HG03520 (cell line): ENCODE measurements around the gene ACKR1.

ENCODE experiments used
- ATAC-seq: cut with Tn5 transposase; IDR thresholded peaks from one replicate; pipeline ENCODE4 v1.9.1; 2021; ENCODE audit warnings: mild to moderate bottlenecking, moderate library complexity; ENCODE audit not compliant: unreplicated experiment

ACKR1 gene

GRCh38 chr1:159187033-159187432 is 17.6 kb upstream of the ACKR1 start:
- no peak for ATAC-seq

DNA sequence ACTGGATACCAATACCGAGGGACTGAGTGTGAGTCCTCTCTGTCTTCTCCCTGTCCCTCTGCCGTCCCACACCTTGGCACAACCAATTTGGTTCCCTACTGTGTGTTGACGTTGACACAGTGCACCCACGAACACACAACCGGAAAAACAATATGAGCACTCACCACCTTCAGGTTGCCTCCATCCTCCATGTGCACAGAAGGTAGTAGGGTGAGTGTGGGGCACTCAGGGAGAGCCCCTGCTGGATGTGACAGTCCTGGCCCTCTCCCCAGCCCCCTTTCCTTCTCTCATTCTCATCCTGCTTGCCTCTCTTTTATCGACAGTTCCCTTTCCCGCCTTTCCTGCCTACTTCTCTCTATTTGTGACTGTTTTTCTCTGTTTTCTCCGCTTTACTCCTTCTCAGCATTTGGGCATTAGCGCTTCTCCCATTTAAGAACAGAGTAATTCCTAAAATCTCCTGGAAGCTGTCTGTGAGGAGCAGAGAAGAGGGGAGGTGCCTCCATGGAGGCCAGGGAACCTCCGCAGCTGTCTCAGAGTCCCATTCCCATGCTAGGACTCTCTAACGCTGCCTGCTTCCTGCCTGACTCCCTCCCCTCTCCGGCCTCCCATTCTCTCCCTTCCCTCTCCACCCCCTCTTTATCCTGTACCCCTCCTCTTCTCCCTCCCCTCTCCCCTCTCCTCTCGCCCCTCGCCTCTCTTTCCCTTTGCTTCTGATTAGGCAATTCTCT is 16.9 kb upstream of the ACKR1 start:
- ATAC-seq = no peak

- ATAC-seq = peak; percentile 86
These were observed 16.3 kb upstream of the ACKR1 start for GRCh38 chr1:159188375-159188788.

DNA sequence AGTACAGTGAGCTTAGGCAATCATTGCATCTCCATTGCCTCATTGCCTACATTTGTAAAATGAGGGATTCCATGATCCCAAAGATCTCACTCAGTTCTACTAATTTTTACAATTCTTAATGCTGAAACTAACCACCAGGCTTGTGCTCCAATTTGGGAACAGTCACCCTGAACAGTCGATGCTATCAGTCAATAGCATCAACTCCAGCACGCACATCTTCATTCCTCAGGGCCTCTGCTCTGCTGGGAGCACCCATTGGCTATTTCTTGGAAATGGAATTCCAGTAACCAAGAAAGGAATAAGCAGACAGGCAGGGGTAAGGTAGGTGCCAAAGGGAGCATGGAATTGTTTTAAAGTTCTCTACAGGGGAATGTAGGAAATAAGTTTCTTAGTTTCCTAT is 14.2 kb upstream of the ACKR1 start:
- ATAC-seq = no peak

DNA sequence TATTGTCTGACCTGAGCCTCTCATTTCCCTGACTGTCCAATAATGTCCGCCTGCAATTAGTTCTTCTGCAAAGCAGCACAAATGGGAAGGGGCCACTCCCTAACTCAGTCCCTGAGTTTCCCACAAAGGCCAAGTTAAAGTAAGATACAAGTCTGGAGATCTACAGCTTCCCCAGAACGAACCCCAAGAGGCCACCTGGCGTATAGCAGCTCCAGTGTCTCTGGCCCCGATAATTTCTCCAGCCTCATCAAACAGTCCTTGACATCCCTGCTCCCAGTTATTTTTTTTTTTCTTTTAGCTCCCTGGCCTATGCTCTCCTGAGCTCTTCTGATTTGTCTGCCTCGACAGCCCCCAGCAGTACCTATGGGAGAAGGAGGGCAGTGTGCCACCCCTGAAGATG is 8.1 kb upstream of the ACKR1 start:
- ATAC-seq = no peak

GRCh38 chr1:159197561-159198557 is 6.8 kb upstream of the ACKR1 start:
- ATAC-seq = peak; percentile 94

- ATAC-seq = no peak
These were observed 4.8 kb upstream of the ACKR1 start for GRCh38 chr1:159199901-159200300.

DNA sequence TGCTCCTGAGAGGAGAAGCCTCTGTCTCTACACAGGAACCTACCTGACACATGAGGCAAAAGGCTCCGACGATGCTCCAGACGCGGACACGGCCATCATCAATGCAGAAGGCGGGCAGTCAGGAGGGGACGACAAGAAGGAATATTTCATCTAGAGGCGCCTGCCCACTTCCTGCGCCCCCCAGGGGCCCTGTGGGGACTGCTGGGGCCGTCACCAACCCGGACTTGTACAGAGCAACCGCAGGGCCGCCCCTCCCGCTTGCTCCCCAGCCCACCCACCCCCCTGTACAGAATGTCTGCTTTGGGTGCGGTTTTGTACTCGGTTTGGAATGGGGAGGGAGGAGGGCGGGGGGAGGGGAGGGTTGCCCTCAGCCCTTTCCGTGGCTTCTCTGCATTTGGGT is 3.9 kb upstream of the ACKR1 start:
- no peak for ATAC-seq

DNA sequence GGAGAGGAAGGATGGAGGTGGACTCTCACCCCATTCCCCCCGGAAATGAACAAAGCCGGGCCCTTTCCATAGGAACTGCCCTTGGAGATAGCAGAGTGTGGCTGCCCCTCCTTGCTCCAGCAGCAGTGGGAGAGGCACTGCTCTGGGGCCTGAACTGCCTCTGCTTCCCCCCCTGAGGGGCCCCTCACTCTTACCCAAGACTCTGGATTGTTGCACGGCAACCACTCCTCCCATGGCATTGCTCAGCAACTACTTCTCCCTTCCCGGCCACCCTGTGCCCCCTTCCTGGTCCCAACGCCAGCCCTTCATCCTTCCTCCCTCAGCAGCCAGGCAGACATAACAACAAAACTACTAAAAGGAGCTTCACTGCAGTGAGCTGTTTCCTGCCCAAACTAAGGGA is 3.0 kb upstream of the ACKR1 start:
- no peak for ATAC-seq

DNA sequence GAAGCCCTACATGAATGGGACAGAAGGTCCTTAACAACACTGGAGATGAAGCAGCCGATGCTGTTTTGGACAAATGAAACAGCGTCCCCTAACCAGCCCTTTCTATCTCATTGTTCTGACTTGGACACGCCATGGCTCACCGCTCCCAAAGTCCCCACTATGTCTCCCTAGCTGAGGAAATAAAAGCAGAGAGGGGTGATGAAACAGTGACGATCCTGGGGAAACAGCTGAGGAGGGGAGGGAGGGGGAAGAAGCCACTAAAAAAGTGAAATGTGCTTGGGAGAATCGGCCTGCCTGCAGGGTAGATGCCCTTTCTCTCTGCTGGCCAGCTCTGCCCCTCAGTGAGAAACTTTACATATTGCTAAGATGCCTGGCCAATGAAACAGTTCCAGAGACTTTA is 1.1 kb upstream of the ACKR1 start:
- ATAC-seq = no peak

- ATAC-seq = no peak
These were observed 550 bp downstream of the ACKR1 start for GRCh38 chr1:159205225-159205624.

DNA sequence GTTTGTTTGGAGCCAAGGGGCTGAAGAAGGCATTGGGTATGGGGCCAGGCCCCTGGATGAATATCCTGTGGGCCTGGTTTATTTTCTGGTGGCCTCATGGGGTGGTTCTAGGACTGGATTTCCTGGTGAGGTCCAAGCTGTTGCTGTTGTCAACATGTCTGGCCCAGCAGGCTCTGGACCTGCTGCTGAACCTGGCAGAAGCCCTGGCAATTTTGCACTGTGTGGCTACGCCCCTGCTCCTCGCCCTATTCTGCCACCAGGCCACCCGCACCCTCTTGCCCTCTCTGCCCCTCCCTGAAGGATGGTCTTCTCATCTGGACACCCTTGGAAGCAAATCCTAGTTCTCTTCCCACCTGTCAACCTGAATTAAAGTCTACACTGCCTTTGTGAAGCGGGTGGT is 1.4 kb downstream of the ACKR1 start:
- ATAC-seq = no peak

DNA sequence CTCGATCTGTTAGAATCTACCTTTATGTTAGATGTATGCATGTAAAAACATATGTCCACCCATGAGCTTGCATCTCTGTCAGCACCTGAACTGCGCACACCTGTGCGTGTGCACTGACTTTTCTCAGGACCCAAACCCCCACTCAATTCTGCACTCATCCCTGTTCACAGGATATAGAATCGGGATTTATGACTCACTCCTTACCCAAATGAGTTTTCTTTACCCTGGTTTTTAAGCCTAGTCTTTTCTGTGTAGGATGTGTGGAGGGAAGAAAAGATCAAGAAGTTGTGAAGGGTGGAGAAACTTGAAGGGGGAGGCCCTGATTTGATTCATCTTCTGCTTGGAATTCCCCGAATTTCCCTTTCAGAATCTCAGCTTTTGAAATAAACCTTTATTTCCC is 2.4 kb downstream of the ACKR1 start:
- no peak for ATAC-seq

DNA sequence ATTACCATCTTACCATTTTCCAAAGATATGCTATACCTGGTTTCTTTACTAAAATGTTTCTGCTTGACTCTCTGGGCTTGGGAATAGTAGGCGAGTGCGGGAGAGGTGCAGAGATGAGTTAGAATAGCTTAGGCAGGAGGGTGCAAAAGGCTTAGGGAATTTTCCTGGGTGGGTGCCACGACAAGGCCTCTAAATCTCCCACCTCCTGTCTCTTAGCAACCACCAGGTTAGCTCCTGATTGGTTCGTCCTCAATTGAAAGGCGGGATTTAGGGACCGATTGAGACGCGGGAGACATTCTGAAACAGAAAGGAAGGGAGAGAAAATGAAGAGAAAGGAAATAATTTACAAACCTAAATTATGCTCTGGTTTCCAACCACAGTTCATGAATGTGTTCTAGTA is 3.1 kb downstream of the ACKR1 start:
- ATAC-seq = no peak

- no peak for ATAC-seq
These were observed 3.6 kb downstream of the ACKR1 start for GRCh38 chr1:159208175-159208825.

DNA sequence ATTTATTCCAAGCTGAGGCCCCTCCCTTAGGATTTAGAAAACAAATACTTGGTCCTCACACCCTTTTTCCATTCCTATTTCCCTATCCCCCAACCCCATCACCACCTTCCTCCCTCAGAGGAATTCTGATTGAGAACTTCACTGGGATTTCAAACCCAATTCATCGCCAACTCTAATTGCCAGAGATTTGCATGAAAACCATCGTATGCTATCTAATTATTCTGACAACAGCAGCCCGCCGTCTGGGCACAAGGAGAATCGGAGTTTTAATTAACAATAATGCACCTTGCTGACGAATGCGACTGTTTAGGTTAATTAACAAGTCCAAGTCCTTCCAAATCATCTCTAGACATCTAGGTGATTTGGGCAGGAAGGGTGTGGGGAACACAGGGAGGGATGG is 4.4 kb downstream of the ACKR1 start:
- no peak for ATAC-seq

- ATAC-seq = no peak
These were observed 6.9 kb downstream of the ACKR1 start for GRCh38 chr1:159211331-159212136.

DNA sequence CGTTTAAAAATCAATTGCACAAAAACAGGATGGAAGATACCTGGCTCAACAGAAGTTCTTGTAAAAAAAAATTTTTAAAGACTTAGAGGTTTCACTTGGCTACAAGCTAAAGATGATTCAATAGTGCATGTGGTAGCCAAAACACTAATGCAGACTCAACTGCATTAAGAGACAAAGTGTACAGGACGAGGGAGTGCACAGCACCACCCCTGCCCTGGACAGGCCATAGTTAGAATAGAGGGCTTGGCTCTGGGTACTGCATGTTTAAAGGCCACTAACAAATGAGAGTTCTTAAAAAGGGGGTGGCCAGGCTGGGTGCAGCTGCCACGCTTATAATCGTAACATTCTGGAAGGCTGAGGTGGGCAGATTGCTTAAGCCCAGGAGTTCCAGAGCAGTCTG is 7.9 kb downstream of the ACKR1 start:
- ATAC-seq = no peak

- no peak for ATAC-seq
These were observed 9.6 kb downstream of the ACKR1 start for GRCh38 chr1:159214149-159214760.
